Right renal cortex interstitium (tissue), 3 donors: Measurements from ENCODE around the gene C4orf50. TPM values are rescaled to one million over a fixed set of nuclear protein-coding genes. Genes with fewer than 3 reads are reported as not detected.
"Not testable (repeated sequence)": the region's sequence is repeated elsewhere in the genome, so short reads cannot be mapped to it uniquely, and the experiment has no call there.

Experiments
- DNase-seq, 3 donors: peaks; one replicate each; pipeline ENCODE4 v3.0.0-alpha.2; 2013; ENCODE audit warnings: low read depth in 3 of 3, low spot score in 2 of 3
- polyA plus RNA-seq, 3 donors: library from polyadenylated mRNA; unstranded; fragments of 120-200 nt; gene quantifications; one replicate each; pipeline ENCODE4 v1.2.1, GENCODE V29; 2013; ENCODE audit not compliant: insufficient read length in 3 of 3

The C4orf50 gene
- polyA plus RNA-seq, 3 donors = 0.01 TPM; not detected in 1

- DNase-seq = no peak
Observed at GRCh38 chr4:5874811-5875449, 143.3 kb downstream of the C4orf50 start.

GRCh38 chr4:5870701-5871100, 147.5 kb downstream of the C4orf50 start:
- DNase-seq = no peak

DNA sequence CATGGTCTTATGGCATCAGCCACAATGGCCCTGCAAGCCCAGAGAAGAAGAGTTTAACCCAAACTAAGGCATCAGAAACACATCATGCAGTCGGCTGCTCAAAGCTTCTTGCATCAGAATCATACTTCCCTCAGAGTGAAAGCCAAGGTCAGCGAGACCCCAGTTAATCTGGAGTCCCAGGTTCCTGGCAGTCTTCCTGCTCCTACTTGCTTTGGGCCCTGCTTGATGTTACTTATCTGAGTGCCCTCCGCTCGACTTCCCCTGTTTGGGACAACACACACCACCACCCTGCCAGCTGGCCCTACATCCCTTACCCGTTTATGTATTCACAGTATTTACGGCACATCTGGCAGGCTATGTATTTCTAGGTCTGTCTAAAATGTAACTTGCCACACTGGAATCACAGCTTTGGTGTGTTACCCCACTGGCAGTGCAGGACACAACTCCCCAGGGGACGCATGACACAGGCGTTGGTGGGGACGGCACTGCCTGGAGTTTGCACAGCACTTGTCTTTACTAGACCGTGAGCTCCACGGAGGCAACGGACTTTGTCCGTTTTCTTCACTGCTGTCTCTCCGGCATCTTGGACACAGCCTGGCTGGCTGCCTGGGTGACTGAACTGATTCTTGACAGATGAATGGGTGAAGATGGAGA, 148.1 kb downstream of the C4orf50 start:
- DNase-seq = no peak

DNA sequence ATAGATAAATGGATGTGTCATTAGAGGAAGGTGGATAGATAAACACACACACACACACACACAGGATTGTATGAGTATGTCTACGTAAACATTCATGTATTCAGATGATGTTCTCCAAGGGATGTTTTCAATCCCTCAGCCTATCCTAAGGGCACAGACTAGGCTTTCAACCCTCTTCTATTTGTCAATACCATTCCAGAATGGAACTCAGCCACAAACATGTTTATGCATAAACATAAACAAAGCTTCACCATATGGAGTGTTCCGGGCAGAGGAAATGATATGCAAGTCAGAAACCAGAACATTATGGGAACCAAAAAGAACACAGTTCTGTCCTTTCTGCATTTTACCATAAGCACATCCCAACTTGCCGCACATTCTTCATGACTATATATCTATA, 150.4 kb downstream of the C4orf50 start:
- DNase-seq = no peak

DNA sequence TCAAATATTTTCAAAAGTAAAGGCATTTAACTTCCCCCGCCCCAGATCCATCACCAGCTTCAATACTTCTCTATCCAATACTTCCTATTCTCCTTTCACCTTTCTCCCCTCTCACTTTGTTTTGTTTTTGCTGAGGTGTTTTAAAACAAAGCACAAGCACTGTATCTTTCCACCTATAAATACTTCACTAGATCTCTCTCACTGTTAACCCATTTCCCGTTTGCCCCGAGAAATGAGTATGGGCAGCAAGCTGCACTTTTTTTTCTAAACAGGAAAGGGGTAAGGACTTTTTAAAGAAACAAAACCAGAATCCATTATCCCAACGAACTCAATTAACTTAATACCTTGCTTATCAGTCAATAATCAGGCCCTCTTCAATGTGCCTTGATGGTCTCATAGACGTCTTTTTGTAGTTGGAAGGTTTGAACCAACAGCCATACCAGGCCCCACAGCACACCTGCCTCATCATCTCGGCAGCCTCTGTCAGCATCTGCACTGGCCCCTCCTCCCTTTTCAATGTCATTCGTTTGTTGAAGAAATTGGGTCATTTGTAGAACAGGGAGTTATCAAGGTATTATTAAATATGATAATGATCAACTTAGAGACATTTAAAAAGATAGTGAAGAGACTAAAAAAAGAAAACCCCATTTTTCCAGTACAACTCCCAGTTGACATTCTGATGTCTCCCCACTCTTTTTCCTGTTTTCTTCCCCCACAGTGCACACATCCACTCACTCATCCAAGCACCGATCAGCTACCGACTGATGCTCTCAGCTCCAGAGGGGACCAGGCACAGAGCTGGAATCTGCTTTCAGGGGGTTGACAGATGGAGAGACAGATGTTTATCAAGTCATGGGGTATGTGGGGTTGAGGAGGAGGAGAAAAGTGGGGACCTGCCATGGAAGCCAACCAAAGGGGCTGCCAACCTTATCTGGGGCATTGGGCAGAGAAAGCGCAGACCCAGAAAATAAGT, 151.1 kb downstream of the C4orf50 start:
- no peak for DNase-seq

GRCh38 chr4:5865896-5866599, 152.2 kb downstream of the C4orf50 start:
- no peak for DNase-seq

GRCh38 chr4:5863461-5864113, 154.6 kb downstream of the C4orf50 start:
- DNase-seq = no peak

DNA sequence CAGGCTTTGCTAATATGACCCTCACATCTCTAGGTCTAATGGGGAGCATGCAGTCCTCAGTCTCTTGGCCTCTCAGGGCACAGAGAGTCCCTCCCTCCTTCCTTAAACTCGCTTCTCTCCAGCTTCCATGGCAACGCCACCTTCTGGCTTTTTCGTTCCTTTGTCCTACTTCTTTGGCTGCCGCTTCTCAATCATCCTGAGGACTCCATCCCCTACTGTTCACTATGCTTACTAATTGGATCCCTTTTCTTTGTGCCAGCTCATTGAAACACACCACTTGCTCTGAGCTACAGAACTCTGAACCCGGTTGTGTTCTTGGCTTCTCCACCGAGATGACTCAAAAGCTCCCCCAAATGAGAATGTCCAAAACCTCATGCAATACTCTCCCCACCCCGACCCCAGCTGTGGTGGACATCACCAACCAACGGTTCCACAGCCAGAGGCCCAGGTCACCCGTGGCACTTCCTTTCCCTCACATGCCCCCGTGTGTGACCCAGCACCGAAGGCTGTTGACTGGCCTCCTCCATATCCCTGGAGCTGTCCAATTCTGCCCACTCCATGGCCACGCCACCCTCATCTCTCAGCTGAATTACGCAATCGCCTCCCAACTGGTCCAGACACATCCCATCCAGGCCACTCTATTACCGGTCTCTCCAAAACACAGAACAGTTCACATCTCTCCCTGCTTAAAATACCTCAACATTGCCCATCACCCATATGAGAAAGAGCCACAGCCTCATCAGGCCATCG, 160.0 kb downstream of the C4orf50 start:
- DNase-seq = no peak

GRCh38 chr4:5857199-5857598, 161.0 kb downstream of the C4orf50 start:
- no peak for DNase-seq

GRCh38 chr4:5856362-5856761, 161.9 kb downstream of the C4orf50 start:
- not testable (repeated sequence) for DNase-seq

DNA sequence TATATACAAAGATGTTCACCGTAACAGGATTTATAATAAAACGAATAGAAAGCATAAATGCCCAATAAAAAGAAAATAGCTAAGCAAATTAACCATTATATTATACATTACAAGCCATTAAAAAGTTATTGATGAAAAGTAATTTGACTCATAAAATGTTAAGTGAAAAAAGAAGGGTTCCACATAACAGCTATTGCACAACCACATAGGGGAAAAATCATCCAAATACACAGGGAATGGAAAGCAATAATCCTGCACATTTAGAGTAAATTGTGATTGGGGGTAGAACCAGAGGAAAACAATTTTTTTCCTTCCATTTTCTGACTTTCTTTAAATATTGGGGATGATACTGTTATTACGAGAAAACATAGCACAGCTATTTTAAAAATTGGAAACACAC, 163.3 kb downstream of the C4orf50 start:
- DNase-seq = no peak

- no peak for DNase-seq
Observed at GRCh38 chr4:5852523-5853202, 165.6 kb downstream of the C4orf50 start.

GRCh38 chr4:5851637-5852301, 166.5 kb downstream of the C4orf50 start:
- DNase-seq = no peak

Other genes with a start within 250 kb of the C4orf50 start
- 10 to 100 TPM; 42.9 to 48.2 (median 44.6) TPM for gene CRMP1, start 125.3 kb downstream of the C4orf50 start, polyA plus RNA-seq
- gene JAKMIP1, start 182.1 kb upstream of the C4orf50 start, polyA plus RNA-seq = under 1 TPM; 0.10 to 0.12 (median 0.10) TPM